ENCODE measurements around the gene C19orf25. TPM values are rescaled to one million over a fixed set of nuclear protein-coding genes. Genes with fewer than 3 reads are reported as not detected.
A peak's percentile ranks its signal among the peaks of the same experiment; 100 is the strongest.
"Not testable (repeated sequence)": the region's sequence is repeated elsewhere in the genome, so short reads cannot be mapped to it uniquely, and the experiment has no call there.

C19orf25 gene
- total and polyA plus RNA-seq, 9 of the 15 experiments (the other 6 are each of a cell fraction or from before 2014, with no cell fraction given) = 0.79 to 96.0 (median 36.1) TPM

DNA sequence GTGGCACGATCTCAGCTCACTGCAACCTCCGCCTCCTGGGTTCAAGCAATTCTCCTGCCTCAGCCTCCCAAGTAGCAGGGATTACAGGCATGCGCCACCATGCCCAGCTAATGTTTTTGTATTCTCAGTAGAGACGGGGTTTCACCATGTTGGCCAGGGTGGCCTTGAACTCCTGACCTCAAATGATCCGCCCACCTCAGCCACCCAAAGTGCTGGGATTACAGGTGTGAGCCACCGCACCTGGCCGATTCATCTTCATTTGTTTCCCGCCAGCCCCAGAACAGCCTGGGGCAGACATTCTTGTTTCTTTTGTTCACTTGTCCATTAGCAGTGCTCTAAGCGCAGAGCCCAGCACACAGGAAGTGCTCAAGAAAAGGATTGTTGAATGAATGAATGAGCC lies 2.0 kb downstream of the C19orf25 start:
- H3K4me2 ChIP-seq (ENCODE audit: insufficient read depth, low read length); ATAC-seq; BruUV-seq (replicated peaks); H3K9me1 ChIP-seq (ENCODE audit: control insufficient read depth, insufficient read depth, low read length); H3K27me3 ChIP-seq (ENCODE audit: control insufficient read depth in 2 of 2, insufficient read depth in 2 of 2, low read length in 2 of 2); in situ Hi-C loops (cut with MboI); H3K4me3 ChIP-seq; H4K20me1 ChIP-seq (replicated peaks; ENCODE audit: control insufficient read depth, insufficient read depth, low read length); FAIRE-seq; H2AFZ ChIP-seq (ENCODE audit: low read depth, low read length); H3K9me3 ChIP-seq (replicated peaks; ENCODE audit: control insufficient read depth, insufficient read depth, low read depth, low read length); intact Hi-C loops (cut with micrococcal nuclease); CTCF ChIA-PET (ENCODE audit: low intra/inter-chr PET ratio); DNase-seq (ENCODE audit: extremely low read depth in 1 of 4, low spot score in 3 of 4): not testable (repeated sequence)
- Histone ChIP-seq H3K36me3 (ENCODE audit: control insufficient read depth, insufficient read depth, low read length) (peaks cover 33% of the 10 kb centered on the region; the same call in 2 of the 3 replicates), H3K79me2 (ENCODE audit: control insufficient read depth, insufficient read depth, low read length) (peaks cover 44% of the 10 kb centered on the region), H3K27ac (ENCODE audit: extremely low read depth, low read depth, low read length) (0 out of 3 replicates have a peak overlapping the region, but pooled peaks have one; percentile 28), H3K4me1 (replicated peaks in 1 of 2; ENCODE audit: control insufficient read depth in 2 of 2, insufficient read depth in 2 of 2, low read length in 2 of 2) (peaks cover 5 to 83% of the 10 kb centered on the region in 2 experiments; a peak in 4 of 5 replicates), H3K9ac (ENCODE audit: insufficient read depth in 1 of 2, low read depth in 2 of 2, low read length in 2 of 2) (peak overlapping the region in 1 of 2 experiments; percentile 24; a peak in 2 of 4 replicates)
- POLR2A ChIA-PET = interaction anchor here (0.8 kb wide), 1 partner anchor 10 kb away, joined by 4 read pairs; no protein-coding TSS in a partner anchor
- TF ChIP-seq ZNF24 (IDR thresholded peaks at IDR 0.05) = 0 out of 2 replicates have a peak, but pooled peaks have one; percentile 36
- 95% methylated on average over 6 of the region's 9 CpGs for WGBS (ENCODE audit: insufficient coverage, low coverage, missing lambda C conversion rate)

GRCh38 chr19:1475751-1476437 lies 3.1 kb downstream of the C19orf25 start:
- H3K4me1 ChIP-seq (replicated peaks in 1 of 2; ENCODE audit: control insufficient read depth in 2 of 2, insufficient read depth in 2 of 2, low read length in 2 of 2) = peaks cover 11 to 83% of the 10 kb centered on the region in 2 experiments
- H3K9me1 ChIP-seq (ENCODE audit: control insufficient read depth, insufficient read depth, low read length) = no peaks in the 10 kb centered on the region
- no peaks in the 10 kb centered on the region; the same call in 1 of the 2 replicates for H3K9me3 ChIP-seq (replicated peaks; ENCODE audit: control insufficient read depth, insufficient read depth, low read depth, low read length)
- in situ Hi-C loops (cut with MboI) (no loop called here), intact Hi-C loops (cut with micrococcal nuclease) (no loop called here)
- no peak overlapping the region for H3K4me2 ChIP-seq (ENCODE audit: insufficient read depth, low read length)
- WGBS (ENCODE audit: insufficient coverage, low coverage, missing lambda C conversion rate) = 89% methylated on average over 22 of the region's 31 CpGs
- H3K27me3 ChIP-seq (ENCODE audit: control insufficient read depth in 2 of 2, insufficient read depth in 2 of 2, low read length in 2 of 2) = no peaks in the 10 kb centered on the region
- BruUV-seq (replicated peaks) = no TSS peak
- H3K79me2 ChIP-seq (ENCODE audit: control insufficient read depth, insufficient read depth, low read length) = peaks cover 54% of the 10 kb centered on the region
- H4K20me1 ChIP-seq (replicated peaks; ENCODE audit: control insufficient read depth, insufficient read depth, low read length) = peaks cover 18% of the 10 kb centered on the region
- H3K27ac ChIP-seq (ENCODE audit: extremely low read depth, low read depth, low read length) = no peak overlapping the region
- POLR2A ChIA-PET = interaction anchor here (1.1 to 2.3 kb wide), 2 partner anchors 13 to 15 kb away, joined by 5 to 6 read pairs; partner anchors contain the start of gene REEP6
- peaks cover 33% of the 10 kb centered on the region; the same call in 2 of the 3 replicates for H3K36me3 ChIP-seq (ENCODE audit: control insufficient read depth, insufficient read depth, low read length)
- CTCF ChIA-PET (ENCODE audit: low intra/inter-chr PET ratio) = no interaction called here
- no peak overlapping the region for H3K4me3 ChIP-seq
- no peak for ATAC-seq
- DNase-seq (ENCODE audit: extremely low read depth in 1 of 4, low spot score in 3 of 4) = no peak
- no peak for FAIRE-seq
- no peak overlapping the region for H2AFZ ChIP-seq (ENCODE audit: low read depth, low read length)
- peak overlapping the region in 1 of 2 experiments; percentile 74; a peak in 2 of 4 replicates for H3K9ac ChIP-seq (ENCODE audit: insufficient read depth in 1 of 2, low read depth in 2 of 2, low read length in 2 of 2)
- TF ChIP-seq POLR2G (IDR thresholded peaks at IDR 0.05; ENCODE audit: low read depth, low read length) (peak; percentile 71), SMAD1 (IDR thresholded peaks at IDR 0.05; ENCODE audit: low read depth, low read length, partially characterized antibody) (no peak), RBM39 (optimal IDR thresholded peaks at IDR 0.05; ENCODE audit: low read depth, low read length) (no peak), ETS2 (tag; IDR thresholded peaks at IDR 0.05; ENCODE audit: borderline replicate concordance, poor library complexity, severe bottlenecking) (no peak), ZNF780A (CRISPR knock-in tag; IDR thresholded peaks at IDR 0.05) (no peak), ATF1 (CRISPR knock-in tag; IDR thresholded peaks at IDR 0.05) (no peak), ATF1 (tag; IDR thresholded peaks at IDR 0.05) (no peak), LCOR (CRISPR knock-in tag; IDR thresholded peaks at IDR 0.05) (no peak), POLR2A (conservative IDR thresholded peaks at IDR 0.05) (0 out of 2 replicates have a peak, but pooled peaks have one; percentile 8), FUS (optimal IDR thresholded peaks at IDR 0.05; ENCODE audit: low read depth, low read length) (no peak)
- TF ChIP-seq, protein P1, sequence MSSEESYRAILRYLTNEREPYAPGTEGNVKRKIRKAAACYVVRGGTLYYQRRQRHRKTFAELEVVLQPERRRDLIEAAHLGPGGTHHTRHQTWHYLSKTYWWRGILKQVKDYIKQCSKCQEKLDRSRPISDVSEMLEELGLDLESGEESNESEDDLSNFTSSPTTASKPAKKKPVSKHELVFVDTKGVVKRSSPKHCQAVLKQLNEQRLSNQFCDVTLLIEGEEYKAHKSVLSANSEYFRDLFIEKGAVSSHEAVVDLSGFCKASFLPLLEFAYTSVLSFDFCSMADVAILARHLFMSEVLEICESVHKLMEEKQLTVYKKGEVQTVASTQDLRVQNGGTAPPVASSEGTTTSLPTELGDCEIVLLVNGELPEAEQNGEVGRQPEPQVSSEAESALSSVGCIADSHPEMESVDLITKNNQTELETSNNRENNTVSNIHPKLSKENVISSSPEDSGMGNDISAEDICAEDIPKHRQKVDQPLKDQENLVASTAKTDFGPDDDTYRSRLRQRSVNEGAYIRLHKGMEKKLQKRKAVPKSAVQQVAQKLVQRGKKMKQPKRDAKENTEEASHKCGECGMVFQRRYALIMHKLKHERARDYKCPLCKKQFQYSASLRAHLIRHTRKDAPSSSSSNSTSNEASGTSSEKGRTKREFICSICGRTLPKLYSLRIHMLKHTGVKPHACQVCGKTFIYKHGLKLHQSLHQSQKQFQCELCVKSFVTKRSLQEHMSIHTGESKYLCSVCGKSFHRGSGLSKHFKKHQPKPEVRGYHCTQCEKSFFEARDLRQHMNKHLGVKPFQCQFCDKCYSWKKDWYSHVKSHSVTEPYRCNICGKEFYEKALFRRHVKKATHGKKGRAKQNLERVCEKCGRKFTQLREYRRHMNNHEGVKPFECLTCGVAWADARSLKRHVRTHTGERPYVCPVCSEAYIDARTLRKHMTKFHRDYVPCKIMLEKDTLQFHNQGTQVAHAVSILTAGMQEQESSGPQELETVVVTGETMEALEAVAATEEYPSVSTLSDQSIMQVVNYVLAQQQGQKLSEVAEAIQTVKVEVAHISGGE (CRISPR knock-in tag; IDR thresholded peaks at IDR 0.05) = no peak

All from K562 (cell line).